Spinal cord (tissue), 4 donors: ENCODE results near the gene ABCA13. TPM values are rescaled to one million over a fixed set of nuclear protein-coding genes. Genes with fewer than 3 reads are reported as not detected.

Experiments used
- polyA plus RNA-seq, 2 donors: library from polyadenylated mRNA; unstranded; fragments of 120-200 nt; gene quantifications; one replicate each; pipeline ENCODE4 v1.2.1, GENCODE V29; 2013; ENCODE audit not compliant: insufficient read length in 2 of 2
- total RNA-seq, 2 donors: library from RNA; depleted of rRNA in 1 of 2; stranded (reverse); fragments of 120-200 nt in 1 of 2; fragments of >200 nt in 1 of 2; gene quantifications; one replicate each; pipeline versions ENCODE4 v1.2.3 to v1.2.4, GENCODE V29; 2013 to 2014

The ABCA13 gene
- total and polyA plus RNA-seq, 4 donors: 0.33 to 5.8 (median 0.72) TPM

Other genes starting within 250 kb of the ABCA13 start
- under 1 TPM; 0.44 to 0.79 TPM for gene PKD1L1, start 223.0 kb upstream of the ABCA13 start, total RNA-seq
- 1 to 10 TPM; 1.4 TPM for gene PKD1L1, start 223.0 kb upstream of the ABCA13 start, polyA plus RNA-seq
- gene HUS1, start 191.8 kb upstream of the ABCA13 start, total RNA-seq: 10 to 100 TPM; 18.7 to 19.8 TPM
- 10 to 100 TPM; 16.8 to 20.8 TPM for gene HUS1, start 191.8 kb upstream of the ABCA13 start, polyA plus RNA-seq
- gene SUN3, start 142.4 kb upstream of the ABCA13 start, total RNA-seq: under 1 TPM in 1 of 2 donors, not detected in 1; 0.40 TPM
- gene SUN3, start 142.4 kb upstream of the ABCA13 start, polyA plus RNA-seq: 1 to 10 TPM in 1 of 2 donors, not detected in 1; 1.4 TPM
- gene C7orf57, start 135.9 kb upstream of the ABCA13 start, total RNA-seq: 1 to 10 TPM; 1.8 to 7.9 TPM
- gene C7orf57, start 135.9 kb upstream of the ABCA13 start, polyA plus RNA-seq: 1 to 10 TPM; 4.5 to 4.7 TPM
- gene UPP1, start 82.2 kb upstream of the ABCA13 start, total RNA-seq: 10 to 100 TPM in 1 of 2 donors, 1 to 10 TPM in 1; 9.7 to 10.9 TPM
- gene UPP1, start 82.2 kb upstream of the ABCA13 start, polyA plus RNA-seq: 10 to 100 TPM; 55.4 to 85.6 TPM